Bronchial epithelial cell (primary cell): ENCODE measurements around the gene GPS1. TPM values are rescaled to one million over a fixed set of nuclear protein-coding genes. Genes with fewer than 3 reads are reported as not detected.

Source experiments
- DNase-seq: peaks from one replicate; pipeline ENCODE4 v3.0.0-alpha.2; 2010; ENCODE audit warnings: low read depth
- FAIRE-seq: peaks from 2 replicates; lab custom pipeline; 2011; peaks lifted over from hg19 to GRCh38; lab: Jason Lieb, UNC
- H3K27me3 ChIP-seq: 2 replicates; pipeline ENCODE4 v1.5.1; 2011; ENCODE audit warnings: low read length; ENCODE audit not compliant: control insufficient read depth, insufficient read depth
- H3K36me3 ChIP-seq: 2 replicates; pipeline ENCODE4 v1.5.1; 2011; ENCODE audit warnings: low read length; ENCODE audit not compliant: control insufficient read depth, insufficient read depth
- H3K4me3 ChIP-seq: 2 replicates; pipeline ENCODE4 v1.5.1; 2011; ENCODE audit warnings: mild to moderate bottlenecking, low read depth, low read length, control low read depth
- CTCF ChIP-seq: IDR thresholded peaks from 2 replicates; pipeline ENCODE4 v1.5.1; 2011; ENCODE audit warnings: mild to moderate bottlenecking, moderate library complexity, low read length, control low read depth, inconsistent platforms; ENCODE audit not compliant: insufficient read depth, severe bottlenecking
- total RNA-seq: library from RNA; depleted of rRNA; stranded (reverse); fragments of >200 nt; gene quantifications from 2 replicates; pipeline ENCODE4 v1.2.1, GENCODE V29; 2014

GPS1 gene
- total RNA-seq, 1 donor from 2014 or later: 117 TPM

GRCh38 chr17:82062984-82063368, 11.3 kb downstream of the GPS1 start:
- Histone ChIP-seq H3K27me3 (no peaks in the 10 kb centered on the region), H3K36me3 (peaks cover 39% of the 10 kb centered on the region), H3K4me3 (no peak overlapping the region)
- TF ChIP-seq CTCF: no peak
- DNase-seq (no peak), FAIRE-seq (no peak)

GRCh38 chr17:82063424-82064415, 12.0 kb downstream of the GPS1 start:
- FAIRE-seq: no peak

GRCh38 chr17:82064433-82065192, 12.9 kb downstream of the GPS1 start:
- FAIRE-seq (no peak), DNase-seq (peak; percentile 20)
- no peak for TF ChIP-seq CTCF
- Histone ChIP-seq H3K4me3 (peak overlapping the region; percentile 75), H3K36me3 (peaks cover 32% of the 10 kb centered on the region), H3K27me3 (no peaks in the 10 kb centered on the region)

More at GRCh38 chr17:82063424-82064415, 12.0 kb downstream of the GPS1 start:
- no peak for TF ChIP-seq CTCF
- Histone ChIP-seq H3K36me3 (peaks cover 37% of the 10 kb centered on the region), H3K27me3 (no peaks in the 10 kb centered on the region), H3K4me3 (no peak overlapping the region)
- no peak for DNase-seq

GRCh38 chr17:82065193-82065637, 13.5 kb downstream of the GPS1 start:
- FAIRE-seq (no peak), DNase-seq (no peak)

More at GRCh38 chr17:82065193-82065637, 13.5 kb downstream of the GPS1 start:
- Histone ChIP-seq H3K36me3 (peaks cover 28% of the 10 kb centered on the region), H3K4me3 (peak overlapping the region; percentile 75), H3K27me3 (no peaks in the 10 kb centered on the region)
- TF ChIP-seq CTCF: no peak
